ENCODE measurements around the gene MACROD1. TPM values are rescaled to one million over a fixed set of nuclear protein-coding genes. Genes with fewer than 3 reads are reported as not detected.
"Not testable (repeated sequence)": the region's sequence is repeated elsewhere in the genome, so short reads cannot be mapped to it uniquely, and the experiment has no call there.

Gene MACROD1
- polyA plus RNA-seq, 1 donor (not counting 4 experiments of a cell fraction or from before 2014, with no cell fraction given), result 4.6 TPM

- Histone ChIP-seq H3K9ac (ENCODE audit: control insufficient read depth, extremely low read depth, insufficient read depth, low read length) (no peak overlapping the region), H4K20me1 (ENCODE audit: control insufficient read depth, extremely low read depth, insufficient read depth, low read length) (no peaks in the 10 kb centered on the region), H3K36me3 (ENCODE audit: control insufficient read depth in 2 of 2, extremely low read depth in 1 of 2, insufficient read depth in 2 of 2, low read length in 2 of 2) (no peaks in the 10 kb centered on the region), H2AFZ (ENCODE audit: control insufficient read depth, low read length) (no peak overlapping the region), H3K4me2 (ENCODE audit: control insufficient read depth, extremely low read depth, insufficient read depth, low read depth, low read length) (no peak overlapping the region), H3K4me1 (ENCODE audit: control insufficient read depth, extremely low read depth, insufficient read depth, low read length) (peaks cover 10% of the 10 kb centered on the region), H3K9me1 (ENCODE audit: control insufficient read depth, extremely low read depth, insufficient read depth, low read length) (peaks cover 2% of the 10 kb centered on the region), H3K4me3 (ENCODE audit: control insufficient read depth in 2 of 3, extremely low read depth in 1 of 3, insufficient read depth in 2 of 3, low read depth in 1 of 3, low read length in 3 of 3) (no peak overlapping the region), H3K9me3 (ENCODE audit: control insufficient read depth, low read depth, low read length) (no peaks in the 10 kb centered on the region), H3K79me2 (ENCODE audit: control insufficient read depth, insufficient read depth, low read length) (no peaks in the 10 kb centered on the region), H3K27me3 (ENCODE audit: control insufficient read depth, extremely low read depth, insufficient read depth, low read length) (no peaks in the 10 kb centered on the region), H3K27ac (ENCODE audit: control insufficient read depth, insufficient read depth, low read length) (no peak overlapping the region)
- no peak for TF ChIP-seq CTCF (optimal IDR thresholded peaks at IDR 0.05 in 1 of 3, IDR thresholded peaks at IDR 0.05 in 1 of 3, conservative IDR thresholded peaks at IDR 0.05 in 1 of 3; ENCODE audit: extremely low read depth in 1 of 3, insufficient read depth in 2 of 3, low read length in 3 of 3)
- TF ChIP-seq EZH2 (IDR thresholded peaks at IDR 0.05; ENCODE audit: low read length), result no peak
- DNase-seq (ENCODE audit: low read depth, low spot score) (no peak), FAIRE-seq (no peak)
- dilution Hi-C loops (cut with MboI; ENCODE audit: extremely low pct_ligation_motif_present, low sequenced_read_pairs), result no loop called here
These were observed 199.5 kb downstream of the MACROD1 start for GRCh38 chr11:63966444-63966843.

GRCh38 chr11:63963895-63964294, 202.0 kb downstream of the MACROD1 start:
- H3K79me2 ChIP-seq (ENCODE audit: control insufficient read depth, insufficient read depth, low read length); H2AFZ ChIP-seq (ENCODE audit: control insufficient read depth, low read length); H3K9me3 ChIP-seq (ENCODE audit: control insufficient read depth, low read depth, low read length); dilution Hi-C loops (cut with MboI; ENCODE audit: extremely low pct_ligation_motif_present, low sequenced_read_pairs); H3K4me3 ChIP-seq (ENCODE audit: control insufficient read depth in 2 of 3, extremely low read depth in 1 of 3, insufficient read depth in 2 of 3, low read depth in 1 of 3, low read length in 3 of 3); H3K36me3 ChIP-seq (ENCODE audit: control insufficient read depth in 2 of 2, extremely low read depth in 1 of 2, insufficient read depth in 2 of 2, low read length in 2 of 2); H4K20me1 ChIP-seq (ENCODE audit: control insufficient read depth, extremely low read depth, insufficient read depth, low read length); H3K27me3 ChIP-seq (ENCODE audit: control insufficient read depth, extremely low read depth, insufficient read depth, low read length); H3K27ac ChIP-seq (ENCODE audit: control insufficient read depth, insufficient read depth, low read length); FAIRE-seq; H3K4me2 ChIP-seq (ENCODE audit: control insufficient read depth, extremely low read depth, insufficient read depth, low read depth, low read length); H3K9me1 ChIP-seq (ENCODE audit: control insufficient read depth, extremely low read depth, insufficient read depth, low read length); H3K9ac ChIP-seq (ENCODE audit: control insufficient read depth, extremely low read depth, insufficient read depth, low read length); DNase-seq (ENCODE audit: low read depth, low spot score): not testable (repeated sequence)
- H3K4me1 ChIP-seq (ENCODE audit: control insufficient read depth, extremely low read depth, insufficient read depth, low read length), result peaks cover 17% of the 10 kb centered on the region

All from keratinocyte (primary cell).